NCI-H510A (cell line): ENCODE measurements around the gene NTHL1.
"Not testable (repeated sequence)": the region's sequence is repeated elsewhere in the genome, so short reads cannot be mapped to it uniquely, and the experiment has no call there.

Experiments
- DNase-seq: peaks from one replicate; lab custom pipeline; 2025; lab: John Stamatoyannopoulos, UW

NTHL1 gene

DNA sequence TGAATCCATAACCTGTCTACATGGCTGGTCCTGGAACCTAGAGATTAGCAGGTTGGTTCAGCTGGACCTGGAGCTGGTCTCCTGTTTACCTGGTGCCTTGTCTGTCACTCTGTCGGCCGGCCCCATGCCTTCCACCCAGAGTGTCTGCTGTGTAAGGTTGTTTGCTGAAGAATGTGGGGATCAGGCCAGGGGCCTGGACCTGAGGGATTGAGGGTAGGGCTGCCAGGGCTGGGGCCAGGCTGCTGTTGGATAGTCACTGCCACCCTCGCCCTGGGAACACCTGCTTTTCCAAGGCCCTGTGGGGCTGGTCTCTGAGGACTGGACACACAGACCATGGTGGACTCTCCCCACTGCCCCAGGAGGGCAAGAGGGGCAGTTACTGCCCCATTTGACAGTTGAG is 19.5 kb downstream of the NTHL1 start:
- DNase-seq = no peak

DNA sequence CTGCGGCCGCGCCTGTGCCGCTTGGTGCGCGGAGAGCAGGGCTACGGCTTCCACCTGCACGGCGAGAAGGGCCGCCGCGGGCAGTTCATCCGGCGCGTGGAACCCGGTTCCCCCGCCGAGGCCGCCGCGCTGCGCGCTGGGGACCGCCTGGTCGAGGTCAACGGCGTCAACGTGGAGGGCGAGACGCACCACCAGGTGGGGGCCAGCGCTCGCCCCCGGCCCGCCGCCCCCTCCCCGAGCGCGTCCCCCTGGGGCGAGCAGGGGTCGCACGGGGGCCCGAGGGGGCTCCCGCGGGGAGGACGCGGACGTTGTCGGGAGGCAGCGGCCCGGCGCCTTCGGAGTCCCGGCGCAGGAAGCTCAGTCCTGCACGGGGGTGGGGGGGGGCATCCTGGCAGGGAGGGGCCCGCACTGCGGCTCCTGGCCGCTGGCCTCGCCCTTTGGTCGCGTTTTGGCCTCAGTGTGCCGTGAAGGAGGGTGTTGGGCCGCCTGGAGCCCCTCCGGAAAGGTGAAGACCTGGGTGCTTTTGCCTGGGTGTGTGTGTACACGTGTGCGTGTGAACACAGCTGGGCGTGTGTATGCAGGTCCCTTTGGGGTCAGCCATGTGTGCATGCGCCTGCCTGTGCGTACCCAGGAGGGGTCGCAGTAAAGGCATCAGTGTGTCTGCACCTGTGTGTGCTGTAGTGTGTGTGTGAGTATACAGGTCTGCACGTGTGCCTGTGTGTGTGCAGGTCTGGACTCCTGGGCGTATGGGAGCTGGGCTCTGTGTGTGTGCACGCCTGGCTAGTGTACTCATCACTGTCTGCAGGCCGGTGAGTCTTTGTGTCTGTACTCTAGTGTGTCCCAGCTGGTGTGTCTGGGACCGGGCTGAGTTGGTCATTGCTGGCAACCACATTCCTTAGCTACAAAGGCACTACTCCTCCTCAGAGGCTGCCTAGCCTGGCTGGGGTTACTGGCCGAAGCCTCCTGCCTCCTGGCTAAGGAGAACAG is 20.3 kb downstream of the NTHL1 start:
- DNase-seq = no peak

DNA sequence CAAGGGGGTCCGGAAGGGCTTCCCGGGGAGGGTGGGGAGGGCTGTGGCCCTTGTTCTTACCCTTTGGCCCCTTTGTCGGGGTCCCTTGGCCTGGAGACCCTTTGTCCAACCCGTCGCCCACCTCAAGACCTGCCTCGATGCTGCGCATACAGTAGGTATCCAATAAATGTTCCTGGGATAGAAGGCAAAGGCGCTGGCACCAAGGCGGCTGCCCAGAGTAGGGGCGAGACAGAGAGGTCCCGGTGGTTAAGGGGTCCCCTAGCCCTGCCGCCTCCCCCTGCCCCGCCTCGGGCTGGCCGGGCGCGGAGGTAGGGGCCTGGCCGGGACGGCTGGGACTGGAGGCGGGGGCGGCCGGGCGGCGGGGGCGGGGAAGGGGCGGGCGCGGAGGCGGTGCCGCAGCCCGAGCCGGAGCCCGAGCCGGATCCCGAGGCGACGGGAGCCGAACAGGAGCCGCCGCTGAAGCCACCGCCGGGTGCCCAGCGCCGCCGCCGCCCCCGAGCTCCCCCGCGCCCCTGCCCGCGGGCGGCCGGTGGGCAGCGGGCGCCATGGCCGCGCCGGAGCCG is 21.1 kb downstream of the NTHL1 start, which contains the start of gene NHERF2:
TSS of gene NHERF2 (plus strand) at position 442 of the 563 bp plus-strand sequence. CDS start at position 546, 104 bp downstream.
- DNase-seq = no peak

DNA sequence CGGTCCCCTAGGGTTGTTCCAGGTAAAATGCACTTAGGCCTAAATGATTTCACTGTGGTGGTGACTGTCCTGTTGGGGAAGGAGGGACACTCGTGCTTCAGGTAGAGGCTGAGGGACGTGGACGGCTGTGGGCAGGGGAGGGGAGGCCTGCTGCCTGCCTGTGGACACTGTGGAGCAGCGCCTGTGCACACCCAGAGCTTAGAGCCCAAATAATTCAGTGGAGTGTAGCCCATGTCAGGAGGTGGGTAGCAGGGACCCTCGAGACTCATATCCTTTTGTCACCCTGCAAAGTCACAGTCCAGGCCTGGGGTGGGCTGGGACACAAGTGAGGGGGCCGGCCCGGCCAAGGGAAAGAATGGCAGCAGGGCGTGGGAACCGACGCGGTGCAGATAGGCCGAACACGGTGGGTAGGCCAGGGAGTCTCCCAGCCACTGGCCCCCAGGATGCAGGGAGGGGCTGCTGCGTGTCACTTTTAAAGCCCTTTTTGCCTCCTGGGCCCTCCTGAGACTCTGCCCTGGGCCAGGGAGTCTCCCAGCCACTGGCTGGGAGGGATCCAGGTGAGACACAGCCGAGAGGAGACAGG is 21.7 kb downstream of the NTHL1 start:
- DNase-seq = no peak

DNA sequence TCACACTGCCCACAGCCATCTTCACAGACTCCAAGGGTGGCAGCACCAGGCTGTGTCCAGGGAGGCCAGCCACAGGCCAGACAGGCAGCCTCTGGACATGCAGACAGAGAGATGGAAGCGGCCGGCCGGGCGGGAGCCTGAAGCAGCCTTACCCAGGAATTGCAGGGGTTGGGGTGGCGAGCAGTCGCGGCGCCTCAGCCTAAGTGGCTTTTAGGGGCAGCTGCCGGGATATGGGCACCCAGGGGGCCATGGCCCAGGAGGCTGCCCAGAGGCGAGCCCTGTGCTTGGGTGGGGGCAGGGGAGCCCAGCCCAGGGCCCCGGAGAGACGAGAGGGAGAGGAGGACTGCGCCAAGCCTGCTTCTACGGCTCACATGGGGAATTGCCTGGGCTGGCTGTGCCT is 22.4 kb downstream of the NTHL1 start:
- DNase-seq = no peak

DNA sequence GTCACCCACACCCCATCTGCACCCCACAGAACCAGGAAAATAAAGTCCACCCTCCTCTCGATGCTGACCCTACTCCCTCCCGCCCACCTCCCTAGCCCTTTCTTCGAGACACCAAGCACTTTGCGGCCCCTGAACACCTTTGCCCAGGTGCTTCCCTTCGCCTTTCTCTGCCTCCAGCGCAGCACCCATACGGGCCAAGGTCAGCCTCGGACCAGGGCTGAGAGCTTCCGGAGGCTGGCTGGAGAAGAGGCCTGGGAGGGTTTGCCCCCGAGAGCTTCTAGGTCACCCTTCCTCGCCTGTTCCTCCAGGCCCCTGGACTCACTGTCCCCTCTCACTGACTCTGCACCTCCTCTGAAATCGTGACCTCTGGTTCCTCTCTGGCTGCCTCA is 23.6 kb downstream of the NTHL1 start:
- no peak for DNase-seq

DNA sequence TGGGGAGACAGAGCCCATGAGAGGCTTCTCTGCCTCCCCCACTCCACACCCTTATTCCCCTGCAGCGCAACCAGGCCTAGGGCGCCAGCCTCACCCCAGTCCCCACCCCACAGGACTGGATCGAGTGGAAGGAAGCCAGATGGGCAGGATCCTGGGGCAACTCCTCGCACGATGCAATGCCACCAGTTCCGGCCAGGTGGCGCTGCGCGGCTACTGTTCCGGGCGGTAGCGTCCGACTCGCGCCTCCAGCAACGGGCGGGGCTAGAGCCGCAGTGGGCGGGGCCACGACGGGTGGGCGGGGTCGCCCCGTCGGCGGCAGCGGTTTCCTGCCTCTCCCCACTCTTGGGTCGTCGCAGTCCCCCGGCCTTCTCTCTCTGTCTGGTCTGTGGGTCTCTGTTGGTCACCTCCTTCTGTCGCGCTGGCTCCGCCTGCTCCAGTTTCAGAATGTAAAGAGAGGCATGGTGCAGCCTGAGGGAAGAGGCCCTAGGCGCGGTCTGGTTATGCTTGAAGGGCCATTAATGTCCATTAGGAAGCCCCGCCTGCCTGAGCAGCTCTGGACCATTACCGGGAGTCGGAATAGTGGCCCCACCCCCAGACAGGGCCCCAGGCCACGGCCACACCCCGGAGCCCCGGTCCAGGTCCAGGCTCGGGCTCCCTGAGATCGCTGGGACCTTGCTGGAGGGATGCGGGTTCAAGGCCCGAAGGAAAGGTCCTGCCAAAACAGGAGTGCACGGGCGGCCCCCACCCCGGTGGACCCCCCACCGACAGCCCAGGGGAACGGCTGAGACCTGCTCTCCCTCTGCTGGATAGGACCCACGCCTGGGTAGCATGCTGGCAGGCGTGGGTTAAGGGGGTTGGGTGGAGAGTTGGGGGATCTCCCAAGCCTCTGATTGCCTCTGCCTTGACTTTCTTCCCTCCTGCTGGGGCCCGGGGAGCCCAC is 24.3 kb downstream of the NTHL1 start:
- no peak for DNase-seq

DNA sequence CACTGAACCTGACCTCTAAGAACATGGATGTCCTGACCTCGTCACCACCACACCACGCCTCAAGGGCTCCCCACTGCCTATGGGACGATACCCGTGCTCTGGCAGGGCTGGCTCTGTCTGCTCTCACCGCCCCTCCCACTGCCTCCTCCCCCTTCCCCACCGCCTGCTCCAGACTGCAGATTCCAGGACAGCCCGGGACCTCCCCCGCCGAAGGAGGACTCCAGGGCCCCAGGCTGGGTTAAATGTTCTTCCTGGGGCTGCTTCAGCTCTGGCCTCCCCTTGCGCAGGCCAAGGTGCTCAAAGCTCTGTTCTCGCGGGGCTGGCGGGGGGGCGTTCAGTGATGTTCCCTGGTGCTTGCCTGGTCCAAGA is 24.9 kb downstream of the NTHL1 start:
- DNase-seq = no peak

DNA sequence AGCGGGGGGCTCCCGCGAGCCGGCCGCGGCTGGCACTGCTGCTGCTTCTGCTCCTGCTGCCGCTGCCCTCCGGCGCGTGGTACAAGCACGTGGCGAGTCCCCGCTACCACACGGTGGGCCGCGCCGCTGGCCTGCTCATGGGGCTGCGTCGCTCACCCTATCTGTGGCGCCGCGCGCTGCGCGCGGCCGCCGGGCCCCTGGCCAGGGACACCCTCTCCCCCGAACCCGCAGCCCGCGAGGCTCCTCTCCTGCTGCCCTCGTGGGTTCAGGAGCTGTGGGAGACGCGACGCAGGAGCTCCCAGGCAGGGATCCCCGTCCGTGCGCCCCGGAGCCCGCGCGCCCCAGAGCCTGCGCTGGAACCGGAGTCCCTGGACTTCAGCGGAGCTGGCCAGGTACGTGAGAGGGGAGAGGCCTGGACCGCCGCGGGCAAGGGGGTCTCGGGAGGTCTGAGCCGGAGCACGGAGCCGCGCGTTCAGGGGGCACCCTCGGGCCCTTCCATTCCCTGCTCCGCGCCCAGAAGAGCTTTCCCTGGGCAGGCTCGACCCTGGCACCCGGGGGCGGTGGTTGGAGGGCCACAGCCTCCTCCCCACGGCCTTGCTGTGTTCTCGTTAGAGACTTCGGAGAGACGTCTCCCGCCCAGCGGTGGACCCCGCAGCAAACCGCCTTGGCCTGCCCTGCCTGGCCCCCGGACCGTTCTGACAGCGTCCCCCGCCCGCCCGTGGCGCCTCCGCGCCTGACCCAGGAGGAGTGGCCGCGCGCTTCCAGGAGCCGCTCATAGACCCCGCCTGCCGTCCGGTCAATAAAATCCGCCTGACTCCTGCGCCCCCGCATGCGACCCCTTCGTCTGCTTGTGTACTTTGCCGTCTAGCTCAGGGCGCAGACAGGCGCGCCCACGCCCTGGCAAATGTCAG is 27.5 kb downstream of the NTHL1 start:
- DNase-seq = no peak

DNA sequence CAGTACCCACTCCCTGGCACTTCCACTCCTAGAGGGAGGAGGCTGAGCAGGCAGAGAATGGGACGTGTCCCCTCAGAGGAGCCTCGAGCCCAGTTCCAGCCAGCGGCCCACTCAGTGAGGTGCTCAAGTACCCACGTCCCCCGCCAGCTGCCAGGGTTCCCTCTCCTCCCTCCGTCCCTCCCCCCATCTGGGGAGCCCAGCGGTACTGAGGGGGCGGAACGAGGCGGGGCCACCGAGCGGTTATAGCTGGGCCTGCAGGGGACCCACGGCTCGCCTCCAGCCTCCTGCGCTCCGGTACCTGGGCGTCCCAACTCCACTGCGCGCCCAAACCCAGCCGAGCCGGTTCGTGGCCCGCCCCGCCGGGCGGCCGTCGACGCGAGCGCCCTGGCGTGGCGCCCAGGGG is 28.1 kb downstream of the NTHL1 start, which contains the start of gene NPW:
TSS of gene NPW (plus strand) at position 268 of the 403 bp plus-strand sequence.
- no peak for DNase-seq

DNA sequence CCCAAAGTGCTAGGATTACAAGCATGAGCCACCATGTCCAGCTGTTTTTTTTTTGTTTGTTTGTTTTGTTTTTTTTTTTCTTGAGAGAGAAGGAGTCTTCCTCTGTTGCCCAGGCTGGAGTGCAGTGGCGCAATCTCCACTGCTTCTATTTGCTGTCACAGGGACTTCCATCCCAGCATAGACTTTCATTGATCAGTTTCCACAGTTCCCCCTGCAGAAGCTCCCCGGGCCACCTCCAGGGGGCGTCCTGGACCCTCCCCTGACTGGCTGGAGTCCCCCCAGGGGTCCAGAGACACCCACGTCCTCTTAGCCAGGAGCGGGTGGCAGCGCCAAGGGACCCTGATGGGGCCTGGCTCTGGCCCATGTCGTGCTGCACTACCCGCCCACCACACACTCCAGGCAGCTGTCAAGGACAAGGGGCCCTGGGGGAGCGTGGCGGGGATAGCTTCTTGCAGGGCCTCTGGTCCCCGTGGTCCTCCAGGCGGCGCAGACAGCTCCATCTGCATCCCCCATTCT is 31.2 kb downstream of the NTHL1 start:
- DNase-seq = no peak

DNA sequence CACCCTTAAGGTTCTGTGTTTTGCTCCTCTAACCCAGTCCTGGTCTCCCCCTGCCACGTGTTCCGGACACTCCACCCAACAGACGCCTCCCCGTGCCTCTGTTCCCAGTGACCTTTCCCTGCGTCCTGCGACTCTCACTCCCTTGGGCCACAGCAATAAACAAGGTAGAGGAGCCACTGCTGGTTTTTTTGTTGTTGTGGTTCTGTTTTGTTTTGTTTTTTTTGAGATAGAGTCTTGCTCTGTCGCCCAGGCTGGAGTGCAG is 31.8 kb downstream of the NTHL1 start:
- no peak for DNase-seq

DNA sequence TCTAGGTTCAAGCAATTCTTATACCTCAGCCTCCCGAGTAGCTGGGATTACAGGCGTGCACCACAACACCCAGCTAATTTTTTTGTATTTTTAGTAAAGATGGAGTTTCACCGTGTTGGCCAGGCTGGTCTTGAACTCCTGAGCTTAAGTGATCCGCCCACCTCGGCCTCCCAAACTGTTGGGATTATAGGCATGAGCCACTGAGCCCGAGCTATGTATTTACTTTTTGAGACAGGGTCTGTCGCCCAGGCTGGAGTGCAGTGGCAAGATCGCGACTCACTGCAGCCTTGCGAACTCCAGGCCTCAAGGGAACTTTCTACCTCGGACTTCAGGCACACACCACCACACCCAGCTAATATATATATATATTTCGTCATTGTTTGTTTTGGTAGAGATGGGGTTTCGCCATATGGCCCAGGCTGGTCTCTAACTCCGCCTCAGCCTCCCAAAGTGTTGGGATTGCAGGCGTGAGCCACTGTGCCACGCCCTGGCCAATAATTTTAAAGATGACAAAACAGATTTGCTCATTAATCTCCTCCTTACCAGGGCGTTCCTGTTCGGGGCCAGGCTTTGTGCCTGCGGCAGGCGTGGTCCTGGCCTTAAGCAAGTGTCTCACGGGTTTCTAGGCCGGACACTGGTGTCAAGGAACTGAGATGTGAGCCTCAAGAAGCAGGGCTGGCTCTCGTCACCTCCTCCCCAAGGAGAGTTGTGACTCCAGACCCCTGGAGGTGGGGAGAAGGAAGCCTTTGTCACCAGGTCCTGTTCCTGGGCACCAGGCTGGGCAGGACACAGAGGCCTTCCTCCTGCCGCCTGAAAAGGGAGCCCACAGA is 32.3 kb downstream of the NTHL1 start:
- no peak for DNase-seq

DNA sequence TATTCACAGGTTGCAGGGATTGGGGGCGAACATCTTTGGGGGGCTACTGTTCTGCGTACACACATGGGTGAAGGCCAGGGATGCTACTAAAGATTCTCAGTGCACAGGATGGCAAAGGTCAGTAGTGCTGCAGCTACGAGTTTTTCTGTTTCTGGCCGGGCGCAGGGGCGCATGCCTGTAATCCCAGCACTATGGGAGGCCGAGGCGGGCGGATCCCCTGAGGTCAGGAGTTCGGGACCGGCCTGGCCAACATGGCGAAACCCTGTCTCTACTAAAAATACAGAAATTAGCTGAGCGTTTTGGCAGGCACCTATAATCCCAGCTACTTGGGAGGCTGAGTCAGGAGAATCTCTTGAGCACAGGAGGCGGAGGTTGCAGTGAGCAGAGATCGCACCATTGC is 34.1 kb downstream of the NTHL1 start:
- DNase-seq = no peak

DNA sequence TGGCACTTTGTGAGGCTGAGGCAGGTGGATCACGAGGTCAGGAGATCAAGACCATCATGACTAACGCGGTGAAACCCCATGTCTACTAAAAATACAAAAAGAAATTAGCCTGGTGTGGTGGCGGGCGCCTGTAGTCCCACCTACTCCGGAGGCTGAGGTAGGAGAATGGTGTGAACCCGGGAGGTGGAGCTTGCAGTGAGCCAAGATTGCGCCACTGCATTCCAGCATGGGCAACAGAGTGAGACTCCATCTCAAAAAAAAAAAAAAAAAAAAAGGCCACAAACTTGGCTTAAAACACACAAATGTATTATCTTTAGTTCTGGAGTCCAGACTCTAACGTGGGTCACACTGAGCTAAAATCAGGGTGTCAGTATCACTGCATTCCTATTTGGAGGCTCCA is 35.9 kb downstream of the NTHL1 start:
- DNase-seq = not testable (repeated sequence)

DNA sequence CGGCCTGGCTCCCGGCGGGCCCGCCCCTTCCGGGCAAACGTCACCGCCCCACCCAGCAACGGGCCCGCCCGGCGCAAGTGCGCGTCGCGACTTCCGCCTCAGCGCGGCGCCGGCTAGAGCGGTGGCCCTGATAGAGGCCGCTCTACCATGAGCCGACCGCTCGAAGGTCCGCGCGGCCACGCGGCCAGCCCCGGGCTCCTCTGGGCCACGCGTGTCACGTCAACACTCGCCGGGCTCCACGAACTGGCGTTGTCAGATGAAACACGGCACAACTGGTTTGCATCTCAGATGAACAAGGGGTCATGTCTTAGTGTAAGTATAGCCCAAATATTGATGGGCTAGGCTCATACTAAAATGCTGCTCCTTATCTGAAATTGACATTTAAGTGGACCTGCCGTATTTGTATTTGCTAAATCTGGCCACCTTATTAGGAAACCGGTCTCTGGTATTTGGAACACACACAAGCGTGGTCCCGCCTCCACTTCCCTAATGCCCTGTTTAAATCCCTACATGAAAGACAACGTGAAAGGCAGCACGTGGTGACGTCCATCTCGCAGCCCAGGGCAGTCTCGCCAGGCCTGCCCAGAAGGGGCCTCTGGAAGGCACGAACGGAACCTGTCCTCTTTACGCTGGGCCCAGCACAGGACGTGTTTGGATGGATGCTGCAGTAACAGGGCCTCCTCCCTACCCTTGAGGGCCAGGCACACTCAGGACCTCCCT is 37.7 kb downstream of the NTHL1 start, which contains the start of gene ZNF598:
TSS of gene ZNF598 (minus strand) at position 31 of the 720 bp plus-strand sequence.
- peak; percentile 59 for DNase-seq

DNA sequence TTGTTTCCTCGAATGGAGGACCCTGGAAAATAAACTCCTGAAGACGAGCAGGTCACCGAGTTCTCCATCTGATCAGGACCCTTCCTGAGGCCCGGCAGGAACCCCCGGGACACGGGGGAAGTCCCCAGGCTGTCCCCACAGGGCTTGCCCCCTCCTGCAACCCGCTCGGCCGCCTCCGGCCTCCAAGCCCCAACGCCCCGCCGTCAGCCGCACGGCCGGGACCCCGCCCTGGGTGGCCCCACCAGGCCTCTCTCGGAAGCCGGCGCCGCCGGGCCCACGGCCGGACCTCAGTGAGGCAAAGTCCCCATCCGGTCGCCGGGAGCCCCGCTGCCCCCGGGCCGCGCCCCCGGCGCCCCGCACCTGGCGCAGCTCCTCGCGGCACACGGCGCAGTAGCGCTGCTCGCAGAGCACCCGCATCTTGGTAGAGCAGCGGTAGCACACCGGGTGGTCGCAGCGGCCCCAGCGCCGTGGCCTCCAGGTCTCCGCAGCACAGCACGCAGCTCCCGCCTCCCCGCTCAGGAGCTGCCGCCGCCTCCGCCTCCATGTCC is 38.4 kb downstream of the NTHL1 start:
- DNase-seq = no peak

DNA sequence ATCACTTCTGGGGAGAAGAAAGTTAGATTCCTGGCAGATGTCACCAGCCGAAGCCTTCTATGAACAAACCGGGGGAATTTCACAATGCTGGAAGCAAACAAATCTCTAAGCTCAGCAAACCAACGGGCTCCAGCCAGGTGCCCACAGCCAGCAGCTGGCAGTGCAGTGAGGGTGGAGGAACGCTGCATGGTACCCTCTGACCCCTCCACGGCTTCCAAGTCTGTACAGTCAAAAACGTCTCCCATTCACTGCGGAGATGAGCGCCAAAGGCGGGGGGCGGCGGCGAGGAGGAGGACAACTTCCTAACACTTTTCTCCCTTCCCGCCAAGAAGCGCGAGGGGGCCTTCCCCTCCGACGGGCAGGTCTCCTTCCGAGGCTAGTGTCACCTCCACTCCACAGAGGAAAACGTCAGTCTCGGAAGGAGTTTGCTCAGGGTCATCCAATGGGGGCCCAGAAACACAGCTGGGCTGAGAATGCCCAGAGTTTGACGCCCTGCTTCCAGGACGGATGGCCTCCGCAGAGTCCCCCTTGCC is 38.9 kb downstream of the NTHL1 start:
- DNase-seq = no peak
